HG03066 (cell line): ENCODE measurements around the gene NDUFS7.
"Not testable (repeated sequence)": the region's sequence is repeated elsewhere in the genome, so short reads cannot be mapped to it uniquely, and the experiment has no call there.

ENCODE experiments used
- ATAC-seq: cut with Tn5 transposase; IDR thresholded peaks from one replicate; pipeline ENCODE4 v1.9.1; 2021; ENCODE audit warnings: low read depth; ENCODE audit not compliant: unreplicated experiment

Gene NDUFS7

GRCh38 chr19:1416014-1416841, 32.5 kb downstream of the NDUFS7 start:
- ATAC-seq: no peak

GRCh38 chr19:1417145-1417544, 33.4 kb downstream of the NDUFS7 start:
- no peak for ATAC-seq

GRCh38 chr19:1417681-1418495, 34.2 kb downstream of the NDUFS7 start:
- ATAC-seq: no peak

- no peak for ATAC-seq
These were observed 34.7 kb downstream of the NDUFS7 start for GRCh38 chr19:1418496-1418775.

GRCh38 chr19:1418951-1419738, 35.4 kb downstream of the NDUFS7 start:
- no peak for ATAC-seq

- ATAC-seq: not testable (repeated sequence)
These were observed 36.4 kb downstream of the NDUFS7 start for GRCh38 chr19:1420085-1420484.

GRCh38 chr19:1420590-1420989, 36.9 kb downstream of the NDUFS7 start:
- ATAC-seq: no peak

GRCh38 chr19:1421218-1421957, 37.7 kb downstream of the NDUFS7 start:
- no peak for ATAC-seq

- ATAC-seq: no peak
These were observed 38.2 kb downstream of the NDUFS7 start for GRCh38 chr19:1421958-1422305.

- ATAC-seq: no peak
These were observed 38.7 kb downstream of the NDUFS7 start for GRCh38 chr19:1422360-1422759.

GRCh38 chr19:1422943-1423342, 39.2 kb downstream of the NDUFS7 start:
- no peak for ATAC-seq

- ATAC-seq: no peak
These were observed 39.9 kb downstream of the NDUFS7 start for GRCh38 chr19:1423436-1424191.

GRCh38 chr19:1424192-1424955, 40.7 kb downstream of the NDUFS7 start:
- no peak for ATAC-seq

GRCh38 chr19:1425102-1425837, 41.6 kb downstream of the NDUFS7 start:
- ATAC-seq: no peak

GRCh38 chr19:1425902-1426301, 42.2 kb downstream of the NDUFS7 start:
- ATAC-seq: no peak

- no peak for ATAC-seq
These were observed 43.0 kb downstream of the NDUFS7 start for GRCh38 chr19:1426736-1427135.

- ATAC-seq: no peak
These were observed 43.7 kb downstream of the NDUFS7 start for GRCh38 chr19:1427221-1427920.
